OCI-LY3 (cell line): Measurements from ENCODE around the gene NGEF.

Experiments
- EZH2phosphoT487 ChIP-seq: fragments of 200-600 bp; shearing (Covaris generic); IDR thresholded peaks from 2 replicates; pipeline ENCODE4 v1.6.1; 2018; ENCODE audit warnings: antibody characterized with exemption, mixed run types, low read depth
- TF ChIP-seq, protein P1 (sequence below): fragments of 200-600, 300-600 bp; sonication (generic); IDR thresholded peaks from 2 replicates; pipeline ENCODE4 v1.5.1; 2014; ENCODE audit warnings: antibody characterized with exemption, low read length, low read depth

DNA sequence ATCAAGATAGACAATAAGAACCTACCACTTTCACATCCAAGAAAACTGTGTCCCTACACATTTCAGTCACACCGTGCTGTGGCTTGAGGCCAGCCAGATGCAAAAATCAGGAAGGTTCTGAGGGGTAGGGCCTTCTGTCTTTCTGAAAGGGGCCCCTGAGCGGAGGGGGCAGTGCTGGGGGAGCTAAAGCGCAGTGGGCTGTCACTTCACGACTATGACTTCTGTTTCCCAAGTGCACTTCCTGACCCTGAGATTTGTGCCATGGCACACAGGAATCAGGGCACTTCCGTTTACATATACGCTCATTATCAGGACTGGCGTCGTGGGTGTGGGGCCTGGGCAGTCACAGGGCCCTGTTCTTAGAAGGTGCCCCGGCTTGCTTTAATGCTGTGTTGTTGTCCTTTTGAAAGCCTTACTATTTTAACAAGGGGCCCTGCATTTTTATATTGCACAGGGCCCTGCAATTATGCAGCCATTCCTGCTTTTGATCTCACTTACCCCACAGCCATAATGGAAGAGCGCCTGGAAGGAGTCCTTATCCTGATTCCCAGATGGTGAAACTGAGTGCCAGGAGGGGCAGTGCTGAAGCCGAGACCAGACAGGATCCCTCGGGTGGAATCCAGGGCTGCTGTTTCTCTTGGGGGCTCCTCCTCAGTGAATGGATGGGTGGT lies 620 bp downstream of the NGEF start:
- TF ChIP-seq, protein P1, sequence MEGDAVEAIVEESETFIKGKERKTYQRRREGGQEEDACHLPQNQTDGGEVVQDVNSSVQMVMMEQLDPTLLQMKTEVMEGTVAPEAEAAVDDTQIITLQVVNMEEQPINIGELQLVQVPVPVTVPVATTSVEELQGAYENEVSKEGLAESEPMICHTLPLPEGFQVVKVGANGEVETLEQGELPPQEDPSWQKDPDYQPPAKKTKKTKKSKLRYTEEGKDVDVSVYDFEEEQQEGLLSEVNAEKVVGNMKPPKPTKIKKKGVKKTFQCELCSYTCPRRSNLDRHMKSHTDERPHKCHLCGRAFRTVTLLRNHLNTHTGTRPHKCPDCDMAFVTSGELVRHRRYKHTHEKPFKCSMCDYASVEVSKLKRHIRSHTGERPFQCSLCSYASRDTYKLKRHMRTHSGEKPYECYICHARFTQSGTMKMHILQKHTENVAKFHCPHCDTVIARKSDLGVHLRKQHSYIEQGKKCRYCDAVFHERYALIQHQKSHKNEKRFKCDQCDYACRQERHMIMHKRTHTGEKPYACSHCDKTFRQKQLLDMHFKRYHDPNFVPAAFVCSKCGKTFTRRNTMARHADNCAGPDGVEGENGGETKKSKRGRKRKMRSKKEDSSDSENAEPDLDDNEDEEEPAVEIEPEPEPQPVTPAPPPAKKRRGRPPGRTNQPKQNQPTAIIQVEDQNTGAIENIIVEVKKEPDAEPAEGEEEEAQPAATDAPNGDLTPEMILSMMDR: no peak
- TF ChIP-seq EZH2phosphoT487: no peak
